HEK293T (cell line): Measurements from ENCODE around the gene NAA38.
A peak's percentile ranks its signal among the peaks of the same experiment; 100 is the strongest.

ENCODE experiments used
- CTCF ChIA-PET: fragments of 350-600 bp; formaldehyde crosslinking; extraction: SDS; loops from one replicate; lab custom pipeline; 2021; ENCODE audit warnings: antibody characterized with exemption, inconsistent platforms; lab: Yijun Ruan, JAX
- POLR2A ChIA-PET: fragments of 350-600 bp; formaldehyde crosslinking; extraction: SDS; loops from one replicate; lab custom pipeline; 2020; ENCODE audit warnings: antibody characterized with exemption, inconsistent platforms; lab: Yijun Ruan, JAX
- DNase-seq: peaks from one replicate; pipeline ENCODE4 v3.0.0; 2012; ENCODE audit warnings: mixed read lengths; ENCODE audit errors: extremely low spot score
- ARNT ChIP-seq: fragments of 450-650 bp; IDR thresholded peaks from 2 replicates; pipeline ENCODE4 v1.6.1; 2017; ENCODE audit warnings: mild to moderate bottlenecking
- BHLHE40 ChIP-seq: fragments of 450-650 bp; IDR thresholded peaks from 2 replicates; pipeline ENCODE4 v1.6.1; 2016; ENCODE audit warnings: mild to moderate bottlenecking, moderate library complexity, borderline replicate concordance
- CTBP1 ChIP-seq: fragments of 450-650 bp; IDR thresholded peaks from 2 replicates; pipeline ENCODE4 v1.6.1; 2016; ENCODE audit warnings: borderline replicate concordance
- ELF4 ChIP-seq: fragments of 450-650 bp; IDR thresholded peaks from 2 replicates; pipeline ENCODE4 v1.6.1; 2017; ENCODE audit warnings: antibody characterized with exemption
- FOXA1 ChIP-seq: fragments of 450-650 bp; IDR thresholded peaks from 2 replicates; pipeline ENCODE4 v1.6.1; 2016; ENCODE audit warnings: mild to moderate bottlenecking
- FOXK2 ChIP-seq: fragments of 450-650 bp; IDR thresholded peaks from 2 replicates; pipeline ENCODE4 v1.6.1; 2016; ENCODE audit warnings: mild to moderate bottlenecking
- FOXM1 ChIP-seq: fragments of 450-650 bp; IDR thresholded peaks from 2 replicates; pipeline ENCODE4 v1.6.1; 2017; ENCODE audit warnings: mild to moderate bottlenecking, borderline replicate concordance
- HDGF ChIP-seq: fragments of 450-650 bp; IDR thresholded peaks from 2 replicates; pipeline ENCODE4 v1.6.1; 2017; ENCODE audit warnings: antibody characterized with exemption, borderline replicate concordance
- L3MBTL2 ChIP-seq: fragments of 450-650 bp; conservative IDR thresholded peaks from 2 replicates; pipeline ENCODE4 v1.6.1; 2016; ENCODE audit warnings: mild to moderate bottlenecking
- LEF1 ChIP-seq: fragments of 450-650 bp; IDR thresholded peaks from 2 replicates; pipeline ENCODE4 v1.6.1; 2017; ENCODE audit warnings: mild to moderate bottlenecking, borderline replicate concordance
- NFRKB ChIP-seq: fragments of 450-650 bp; IDR thresholded peaks from 2 replicates; pipeline ENCODE4 v1.6.1; 2016; ENCODE audit warnings: mild to moderate bottlenecking, moderate library complexity
- PKNOX1 ChIP-seq: fragments of 450-650 bp; IDR thresholded peaks from 2 replicates; pipeline ENCODE4 v1.6.1; 2016
- SP1 ChIP-seq: fragments of 450-650 bp; IDR thresholded peaks from 2 replicates; pipeline ENCODE4 v1.6.1; 2017
- SUZ12 ChIP-seq: fragments of 450-650 bp; IDR thresholded peaks from 2 replicates; pipeline ENCODE4 v1.6.1; 2016; ENCODE audit warnings: mild to moderate bottlenecking
- TARDBP ChIP-seq: fragments of 450-650 bp; IDR thresholded peaks from 2 replicates; pipeline ENCODE4 v1.6.1; 2016
- ZNF384 ChIP-seq: fragments of 450-650 bp; IDR thresholded peaks from 2 replicates; pipeline ENCODE4 v1.6.1; 2016

The NAA38 gene

GRCh38 chr17:7886227-7887037 lies 29.1 kb upstream of the NAA38 start:
- ChIA-PET POLR2A (interaction anchor here (0.9 to 1.7 kb wide), 6 partner anchors 12 to 200 kb away, joined by 3 to 8 read pairs (median 6); partner anchors contain the start of genes CNTROB, CYB5D1, NAA38 and TRAPPC1), CTCF (interaction anchor here (0.8 kb wide), 1 partner anchor 12 kb away, joined by 3 read pairs; no protein-coding TSS in a partner anchor)
- peak; percentile 27 for DNase-seq
- peak; percentile 26; the same call in 1 of the 2 replicates for TF ChIP-seq CTBP1
- TF ChIP-seq SP1 = no peak
- TF ChIP-seq FOXM1 = no peak
- no peak for TF ChIP-seq FOXK2

GRCh38 chr17:7885367-7886226 lies 28.2 kb upstream of the NAA38 start:
- TF ChIP-seq ELF4 (no peak), FOXA1 (no peak), SP1 (no peak), TARDBP (peak; percentile 59; the same call in 1 of the 2 replicates), PKNOX1 (peak; percentile 92), NFRKB (no peak), ARNT (no peak), L3MBTL2 (no peak; the same call in 1 of the 2 replicates), CTBP1 (no peak), HDGF (no peak), ZNF384 (peak; percentile 93), FOXK2 (no peak), FOXM1 (0 out of 2 replicates have a peak, but pooled peaks have one; percentile 13), SUZ12 (no peak), LEF1 (no peak)
- CTCF ChIA-PET = interaction anchor here (0.8 kb wide), 1 partner anchor 13 kb away, joined by 3 read pairs; no protein-coding TSS in a partner anchor
- POLR2A ChIA-PET = interaction anchor here (0.9 to 1.7 kb wide), 6 partner anchors 13 to 199 kb away, joined by 3 to 8 read pairs (median 6); partner anchors contain the start of genes CNTROB, CYB5D1, NAA38 and TRAPPC1

GRCh38 chr17:7884581-7885366 lies 27.4 kb upstream of the NAA38 start:
- ChIA-PET POLR2A (interaction anchor here (1.7 kb wide), 1 partner anchor 15 kb away, joined by 8 read pairs; no protein-coding TSS in a partner anchor), CTCF (no interaction called here)
- TF ChIP-seq SUZ12 (no peak), TARDBP (no peak), FOXA1 (no peak), LEF1 (no peak), ZNF384 (no peak), ELF4 (no peak), BHLHE40 (no peak), PKNOX1 (no peak), ARNT (no peak), HDGF (no peak), CTBP1 (no peak), SP1 (no peak)
- no peak for DNase-seq

More at GRCh38 chr17:7885367-7886226, 28.2 kb upstream of the NAA38 start:
- peak; percentile 77 for DNase-seq

GRCh38 chr17:7883781-7884386 lies 26.5 kb upstream of the NAA38 start:
- no peak for TF ChIP-seq ARNT
- peak; percentile 61; the same call in 1 of the 2 replicates for TF ChIP-seq FOXM1
- TF ChIP-seq TARDBP = no peak
- CTCF ChIA-PET = no interaction called here
- no peak for DNase-seq
- POLR2A ChIA-PET = interaction anchor here (1.9 kb wide), 1 partner anchor 27 kb away, joined by 5 read pairs; the partner anchor contains the start of gene NAA38

GRCh38 chr17:7882629-7883028 lies 25.3 kb upstream of the NAA38 start:
- TF ChIP-seq SUZ12 = no peak
- TF ChIP-seq BHLHE40 = no peak
- no peak for TF ChIP-seq LEF1
- TF ChIP-seq L3MBTL2 = no peak
- no peak for TF ChIP-seq FOXK2
- no peak for TF ChIP-seq FOXA1
- TF ChIP-seq FOXM1 = no peak
- TF ChIP-seq ELF4 = no peak
- TF ChIP-seq CTBP1 = no peak
- TF ChIP-seq PKNOX1 = no peak
- TF ChIP-seq NFRKB = no peak
- DNase-seq = no peak
- ChIA-PET CTCF (interaction anchor here (0.6 kb wide), 1 partner anchor 227 kb away, joined by 4 read pairs; no protein-coding TSS in a partner anchor), POLR2A (interaction anchor here (0.9 to 1.9 kb wide), 2 partner anchors 26 to 33 kb away, joined by 4 to 5 read pairs; partner anchors contain the start of genes NAA38 and RNF227)
